Mesendoderm (in vitro differentiated cells): ENCODE data around the gene RNF220.

Source experiments
- DNase-seq: peaks from one replicate; pipeline ENCODE4 v3.0.0; 2013
- H2AK5ac ChIP-seq: 2 replicates; pipeline ENCODE4 v1.6.1; 2013; ENCODE audit warnings: low read length, inconsistent platforms
- H2BK120ac ChIP-seq: 2 replicates; pipeline ENCODE4 v1.6.1; 2013; ENCODE audit warnings: low read depth, mild to moderate bottlenecking, low read length, moderate library complexity, mixed read lengths
- H2BK15ac ChIP-seq: replicated peaks from 2 replicates; pipeline ENCODE4 v1.6.1; 2013; ENCODE audit warnings: low read depth, mild to moderate bottlenecking, moderate library complexity
- H2BK5ac ChIP-seq: 2 replicates; pipeline ENCODE4 v1.6.1; 2013; ENCODE audit warnings: low read length, inconsistent platforms
- H3K18ac ChIP-seq: 2 replicates; pipeline ENCODE4 v1.6.1; 2013; ENCODE audit warnings: mild to moderate bottlenecking, low read length, mixed read lengths
- H3K23ac ChIP-seq: one replicate; pipeline ENCODE4 v1.6.1; 2013; ENCODE audit warnings: low read length
- H3K27ac ChIP-seq: 2 replicates; pipeline ENCODE4 v1.5.1; 2013; ENCODE audit warnings: low read depth, mild to moderate bottlenecking, inconsistent platforms, low read length, moderate library complexity
- H3K27me3 ChIP-seq: 2 replicates; pipeline ENCODE4 v1.6.1; 2013; ENCODE audit warnings: low read length, control low read depth, mild to moderate bottlenecking, inconsistent platforms; ENCODE audit not compliant: insufficient read depth, poor library complexity
- H3K36me3 ChIP-seq: 2 replicates; pipeline ENCODE4 v1.6.1; 2013; ENCODE audit warnings: low read length, inconsistent platforms; ENCODE audit not compliant: control insufficient read depth, insufficient read depth
- H3K4ac ChIP-seq: one replicate; pipeline ENCODE4 v1.6.1; 2013; ENCODE audit warnings: low read depth, mild to moderate bottlenecking, low read length, moderate library complexity
- H3K4me1 ChIP-seq: 2 replicates; pipeline ENCODE4 v1.6.1; 2013; ENCODE audit warnings: low read depth, low read length, inconsistent platforms; ENCODE audit not compliant: control insufficient read depth
- H3K4me2 ChIP-seq: 2 replicates; pipeline ENCODE4 v1.6.1; 2013; ENCODE audit warnings: low read length
- H3K4me3 ChIP-seq: 2 replicates; pipeline ENCODE4 v1.5.1; 2013; ENCODE audit warnings: mild to moderate bottlenecking, low read length
- H3K56ac ChIP-seq: one replicate; pipeline ENCODE4 v1.6.1; 2013; ENCODE audit warnings: low read length
- H3K79me1 ChIP-seq: 2 replicates; pipeline ENCODE4 v1.6.1; 2013; ENCODE audit warnings: low read length, inconsistent platforms
- H3K79me2 ChIP-seq: 2 replicates; pipeline ENCODE4 v1.6.1; 2013; ENCODE audit warnings: mild to moderate bottlenecking, low read length; ENCODE audit not compliant: control insufficient read depth, insufficient read depth
- H3K9ac ChIP-seq: 2 replicates; pipeline ENCODE4 v1.6.1; 2013; ENCODE audit warnings: low read length, inconsistent platforms
- H4K5ac ChIP-seq: one replicate; pipeline ENCODE4 v1.6.1; 2013; ENCODE audit warnings: low read length
- H4K8ac ChIP-seq: one replicate; pipeline ENCODE4 v1.6.1; 2013; ENCODE audit warnings: low read depth, mild to moderate bottlenecking, control low read depth, low read length, moderate library complexity
- WGBS: extraction: QIAGEN DNeasy Blood & Tissue Kit; methylation state at CpG from one replicate; pipeline ENCODE4 v1.1.7; 2013; ENCODE audit warnings: low lambda C conversion rate, missing lambda C conversion rate; ENCODE audit not compliant: insufficient coverage; ENCODE audit errors: extremely low coverage; 5-methylcytosine and 5-hydroxymethylcytosine counted together

The RNF220 gene

DNA sequence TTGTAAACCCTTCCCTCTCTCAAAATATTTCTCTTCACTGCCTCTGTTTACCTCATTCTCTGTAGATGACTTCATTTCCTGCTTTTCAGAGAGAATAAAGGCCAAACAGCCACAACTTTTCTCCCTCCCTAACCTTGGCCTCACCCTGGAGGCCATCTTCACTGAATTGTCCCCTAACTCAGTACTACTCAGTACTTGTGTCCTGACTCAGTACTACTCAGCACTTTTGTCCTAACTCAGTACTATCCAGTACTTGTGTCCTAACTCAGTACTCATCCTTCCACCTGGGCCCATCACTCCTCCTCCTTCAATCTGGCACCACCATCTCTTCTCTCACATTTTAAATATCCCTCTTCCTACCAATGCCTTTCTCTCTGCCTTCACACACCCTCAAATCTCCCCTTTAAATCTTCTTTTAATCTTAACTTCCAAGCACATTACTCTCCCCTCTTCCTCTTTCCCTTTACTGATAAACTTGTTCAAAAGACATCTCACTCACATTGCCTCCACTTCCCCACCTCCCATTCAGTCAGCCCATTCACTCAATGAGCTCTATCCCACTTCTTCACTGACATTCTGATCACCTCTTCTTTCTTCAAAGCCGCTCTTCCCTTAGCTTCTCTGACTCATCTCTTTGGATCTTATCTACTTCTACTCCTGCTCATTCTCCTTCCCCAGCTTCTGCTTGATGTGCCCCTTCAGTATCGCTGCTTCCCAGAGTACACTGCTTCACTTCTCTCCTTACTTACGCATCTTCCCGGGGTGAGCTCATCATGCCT, 121.4 kb downstream of the RNF220 start:
- no peak overlapping the region for H2BK120ac ChIP-seq
- no peaks in the 10 kb centered on the region for H3K27me3 ChIP-seq
- WGBS = no CpG with 5 or more reads among the region's 4 CpGs

DNA sequence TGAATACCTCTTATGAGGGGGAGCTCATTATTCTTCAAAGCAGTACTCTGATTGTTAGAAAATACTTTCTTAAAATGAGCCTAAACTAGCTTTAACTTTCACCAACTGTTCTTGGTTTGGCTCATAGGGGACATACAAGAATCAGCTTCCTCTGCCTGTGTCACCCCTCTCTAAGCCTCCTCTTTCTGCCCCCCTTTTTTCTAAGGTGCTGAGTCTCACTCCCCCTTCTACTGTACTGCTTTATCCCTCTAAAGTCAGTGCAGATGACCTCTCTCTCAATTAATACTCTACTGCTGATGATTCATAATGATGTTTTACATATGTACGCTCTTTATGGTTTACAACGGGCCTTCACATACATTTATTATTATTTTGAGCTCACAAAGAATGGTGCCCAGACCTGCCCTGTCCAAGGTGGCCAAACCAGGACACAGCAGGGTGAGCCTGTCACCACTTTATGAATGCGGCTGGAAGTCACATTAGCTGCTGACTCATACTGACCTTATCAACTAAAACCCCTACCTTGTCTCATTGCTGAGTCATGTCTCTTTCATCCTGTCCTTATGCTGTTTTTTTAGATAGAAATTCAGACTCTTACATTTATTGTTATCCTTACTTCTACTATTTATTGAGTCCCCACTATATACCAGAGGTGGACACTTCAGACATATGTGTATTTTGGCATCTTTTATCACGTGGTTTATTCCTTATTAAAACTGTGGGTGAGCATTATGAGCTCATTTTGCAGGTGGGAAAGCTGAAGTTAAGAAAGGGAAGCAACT, 126.9 kb downstream of the RNF220 start:
- no peaks in the 10 kb centered on the region for H3K27me3 ChIP-seq

More for the DNA sequence above, 121.4 kb downstream of the RNF220 start:
- H3K4ac ChIP-seq = no peak overlapping the region
- no peak overlapping the region for H4K5ac ChIP-seq
- no peak overlapping the region for H2BK15ac ChIP-seq
- no peak overlapping the region for H4K8ac ChIP-seq
- no peak overlapping the region for H3K27ac ChIP-seq
- no peak overlapping the region for H3K23ac ChIP-seq
- H2BK5ac ChIP-seq = no peak overlapping the region
- H3K79me2 ChIP-seq = no peaks in the 10 kb centered on the region
- H3K56ac ChIP-seq = no peak overlapping the region
- no peaks in the 10 kb centered on the region for H3K36me3 ChIP-seq
- no peak overlapping the region for H3K4me2 ChIP-seq
- peak overlapping the region; percentile 20 for H3K18ac ChIP-seq
- H2AK5ac ChIP-seq = no peak overlapping the region
- no peak overlapping the region for H3K4me3 ChIP-seq
- H3K4me1 ChIP-seq = peaks cover 25% of the 10 kb centered on the region
- no peaks in the 10 kb centered on the region for H3K79me1 ChIP-seq
- no peak overlapping the region for H3K9ac ChIP-seq
- DNase-seq = peak; percentile 73

DNA sequence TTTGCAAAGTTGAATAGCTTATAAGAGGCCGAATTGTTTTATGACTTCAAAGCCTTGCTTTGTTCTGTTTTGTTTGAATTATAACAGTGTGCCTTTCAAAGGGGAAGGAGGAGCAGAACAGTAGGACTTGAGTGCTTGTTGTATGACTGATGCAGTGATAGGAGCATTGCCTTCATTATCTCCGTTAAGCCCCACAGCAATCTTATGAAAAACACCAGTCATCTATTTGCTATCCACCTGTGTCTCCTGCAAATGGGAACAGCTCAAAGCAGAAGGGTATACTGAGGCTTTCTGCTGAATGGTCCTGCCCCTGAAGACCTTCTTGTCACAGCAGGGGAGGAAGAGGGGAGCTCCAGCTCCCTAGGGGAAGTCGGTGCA, 127.5 kb downstream of the RNF220 start:
- Histone ChIP-seq H3K4me3 (no peak overlapping the region), H3K79me1 (no peaks in the 10 kb centered on the region), H2AK5ac (peak overlapping the region; percentile 73), H3K4ac (no peak overlapping the region), H3K79me2 (no peaks in the 10 kb centered on the region), H3K23ac (no peak overlapping the region), H3K4me1 (peaks cover 16% of the 10 kb centered on the region), H4K5ac (no peak overlapping the region), H3K27me3 (no peaks in the 10 kb centered on the region), H2BK15ac (no peak overlapping the region), H3K27ac (no peak overlapping the region), H3K4me2 (no peak overlapping the region), H4K8ac (no peak overlapping the region), H2BK120ac (no peak overlapping the region), H3K56ac (no peak overlapping the region), H3K36me3 (no peaks in the 10 kb centered on the region), H3K9ac (no peak overlapping the region), H3K18ac (no peak overlapping the region), H2BK5ac (no peak overlapping the region)
- WGBS = no CpG with 5 or more reads among the region's 3 CpGs
- DNase-seq = peak; percentile 34

More for the DNA sequence above, 126.9 kb downstream of the RNF220 start:
- no peak overlapping the region for H3K4me3 ChIP-seq
- DNase-seq = peak; percentile 89
- no peak overlapping the region for H4K5ac ChIP-seq
- H2BK120ac ChIP-seq = peak overlapping the region; percentile 92
- no peak overlapping the region for H2BK15ac ChIP-seq
- peaks cover 16% of the 10 kb centered on the region for H3K4me1 ChIP-seq
- no CpG with 5 or more reads among the region's 4 CpGs for WGBS
- no peak overlapping the region for H3K23ac ChIP-seq
- H3K9ac ChIP-seq = no peak overlapping the region
- H2AK5ac ChIP-seq = no peak overlapping the region
- no peak overlapping the region for H3K27ac ChIP-seq
- no peak overlapping the region for H3K56ac ChIP-seq
- no peak overlapping the region for H3K4me2 ChIP-seq
- H3K79me2 ChIP-seq = no peaks in the 10 kb centered on the region
- H2BK5ac ChIP-seq = no peak overlapping the region
- H3K79me1 ChIP-seq = no peaks in the 10 kb centered on the region
- no peak overlapping the region for H4K8ac ChIP-seq
- peak overlapping the region; percentile 92 for H3K18ac ChIP-seq
- no peak overlapping the region for H3K4ac ChIP-seq
- no peaks in the 10 kb centered on the region for H3K36me3 ChIP-seq

DNA sequence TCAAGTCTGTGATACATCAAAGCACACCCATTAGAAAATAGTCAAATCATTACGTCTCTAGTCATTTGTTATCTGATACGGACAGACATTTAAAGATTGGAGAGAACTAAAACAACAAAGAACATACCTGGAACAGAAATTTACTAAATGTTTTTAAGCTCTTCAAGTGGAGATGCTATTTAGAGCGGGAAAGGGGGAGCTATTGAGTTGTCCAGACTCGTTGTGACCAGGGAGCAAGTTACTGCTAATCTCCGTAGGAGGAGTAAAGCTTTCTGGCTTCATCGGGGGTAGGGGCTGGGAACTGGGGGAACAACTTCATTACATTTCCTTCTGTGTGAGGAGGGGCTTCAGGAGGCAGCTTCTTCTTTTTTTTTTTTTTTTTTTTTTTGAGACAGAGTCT, 129.7 kb downstream of the RNF220 start:
- Histone ChIP-seq H3K36me3 (no peaks in the 10 kb centered on the region), H3K4me3 (no peak overlapping the region), H3K56ac (no peak overlapping the region), H2BK120ac (no peak overlapping the region), H3K4me2 (no peak overlapping the region), H3K79me2 (no peaks in the 10 kb centered on the region), H2BK5ac (no peak overlapping the region), H3K79me1 (no peaks in the 10 kb centered on the region), H2AK5ac (no peak overlapping the region), H3K27ac (no peak overlapping the region), H3K23ac (no peak overlapping the region), H4K5ac (no peak overlapping the region), H3K9ac (no peak overlapping the region), H3K18ac (no peak overlapping the region), H4K8ac (no peak overlapping the region), H2BK15ac (no peak overlapping the region), H3K27me3 (no peaks in the 10 kb centered on the region), H3K4me1 (peaks cover 16% of the 10 kb centered on the region), H3K4ac (no peak overlapping the region)
- no CpG with 5 or more reads among the region's 6 CpGs for WGBS
- peak; percentile 70 for DNase-seq

DNA sequence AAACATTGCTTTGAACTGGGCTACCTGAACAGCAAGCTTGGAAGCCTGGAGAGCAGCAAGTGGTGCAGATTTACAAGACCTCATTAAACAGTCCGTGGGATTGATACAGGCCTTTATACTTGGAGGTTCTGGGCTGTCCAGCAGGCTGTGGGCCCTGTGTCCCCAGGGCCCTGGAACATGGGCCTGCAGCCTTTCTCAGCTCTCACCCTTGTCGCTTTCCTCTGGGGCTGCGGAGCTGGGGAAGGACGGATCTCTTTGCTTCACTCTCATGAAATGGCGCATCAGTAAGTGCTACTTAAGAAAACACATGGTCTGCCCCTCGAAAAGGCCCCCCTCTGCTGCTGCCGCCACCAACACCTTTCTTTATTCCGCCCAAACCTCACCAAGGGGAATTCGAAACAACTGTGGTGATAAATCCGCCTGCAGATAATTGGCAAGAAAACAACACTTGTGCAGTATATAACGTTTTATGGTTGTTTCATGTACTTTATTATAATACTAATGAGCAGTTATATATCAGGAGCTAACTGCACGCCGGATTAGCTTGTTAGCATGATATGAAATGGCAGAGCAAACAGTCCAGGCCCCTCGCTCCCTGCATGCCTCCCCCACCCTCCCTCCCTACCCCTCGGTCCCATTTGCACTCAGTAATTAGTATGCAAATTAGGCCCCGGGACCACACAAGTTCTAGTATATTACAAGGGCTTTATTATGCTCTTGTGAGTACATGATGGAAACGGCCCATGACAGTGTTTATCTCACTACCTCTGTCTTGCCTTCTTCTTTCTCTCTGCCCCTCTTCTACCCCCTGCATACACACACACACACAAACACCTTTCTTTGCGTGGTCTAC, 131.5 kb downstream of the RNF220 start:
- H4K8ac ChIP-seq = no peak overlapping the region
- H3K36me3 ChIP-seq = no peaks in the 10 kb centered on the region
- H2AK5ac ChIP-seq = no peak overlapping the region
- no peak overlapping the region for H2BK15ac ChIP-seq
- H3K4me2 ChIP-seq = no peak overlapping the region
- H3K18ac ChIP-seq = peak overlapping the region; percentile 69
- no peak overlapping the region for H3K27ac ChIP-seq
- no peaks in the 10 kb centered on the region for H3K27me3 ChIP-seq
- H3K4me1 ChIP-seq = peaks cover 14% of the 10 kb centered on the region
- no peak overlapping the region for H2BK5ac ChIP-seq
- H3K56ac ChIP-seq = peak overlapping the region; percentile 30
- H4K5ac ChIP-seq = no peak overlapping the region
- H3K79me1 ChIP-seq = no peaks in the 10 kb centered on the region
- no peaks in the 10 kb centered on the region for H3K79me2 ChIP-seq
- H3K4me3 ChIP-seq = no peak overlapping the region
- H3K23ac ChIP-seq = no peak overlapping the region
- no peak overlapping the region for H3K4ac ChIP-seq
- DNase-seq = no peak
- WGBS = no CpG with 5 or more reads among the region's 18 CpGs
- no peak overlapping the region for H2BK120ac ChIP-seq
- H3K9ac ChIP-seq = no peak overlapping the region
